HepG2 (cell line): Measurements from ENCODE around the gene SERTAD2. TPM values are rescaled to one million over a fixed set of nuclear protein-coding genes. Genes with fewer than 3 reads are reported as not detected.

Experiments used
- AFF4 ChIP-seq: sonication (generic); formaldehyde crosslinking; IDR thresholded peaks from 2 replicates; pipeline ENCODE4 v1.4.0; 2020; ENCODE audit warnings: missing genetic modification reagents
- ATF2 ChIP-seq: sonication (generic); formaldehyde crosslinking; IDR thresholded peaks from 2 replicates; pipeline ENCODE4 v1.4.0; 2020; ENCODE audit warnings: missing genetic modification reagents
- CEBPG ChIP-seq: IDR thresholded peaks from 2 replicates; pipeline ENCODE4 v1.6.1; 2016
- CENPT ChIP-seq: sonication (generic); formaldehyde crosslinking; IDR thresholded peaks from 2 replicates; pipeline ENCODE4 v1.8.0; 2022; ENCODE audit warnings: low read depth, mild to moderate bottlenecking, moderate library complexity, missing genetic modification reagents
- FOXK1 ChIP-seq: sonication (generic); formaldehyde crosslinking; IDR thresholded peaks from 2 replicates; pipeline ENCODE4 v1.4.0; 2020; ENCODE audit warnings: low read depth, missing genetic modification reagents, borderline replicate concordance
- FUBP1 ChIP-seq: sonication (generic); formaldehyde crosslinking; IDR thresholded peaks from 2 replicates; pipeline ENCODE4 v1.5.1; 2020; ENCODE audit warnings: missing genetic modification reagents, mild to moderate bottlenecking, borderline replicate concordance
- GATAD2A ChIP-seq: IDR thresholded peaks from 2 replicates; pipeline ENCODE4 v1.6.1; 2016
- HOXA9 ChIP-seq: sonication (generic); formaldehyde crosslinking; IDR thresholded peaks from 2 replicates; pipeline ENCODE4 v1.8.1; 2022; ENCODE audit warnings: missing genetic modification reagents, mild to moderate bottlenecking, moderate library complexity, borderline replicate concordance
- PITX1 ChIP-seq: sonication (generic); formaldehyde crosslinking; IDR thresholded peaks from 2 replicates; pipeline ENCODE4 v1.5.1; 2020; ENCODE audit warnings: mild to moderate bottlenecking, missing genetic modification reagents
- POGZ ChIP-seq: sonication (generic); formaldehyde crosslinking; IDR thresholded peaks from 2 replicates; pipeline ENCODE4 v1.4.0; 2020; ENCODE audit warnings: mild to moderate bottlenecking, missing genetic modification reagents
- SP1 ChIP-seq, 2 experiments: fragments of 450-650 bp in 1 of 2; sonication (generic) in 1 of 2; formaldehyde crosslinking in 1 of 2; IDR thresholded peaks; 2 replicates each; pipeline versions ENCODE4 v1.4.0 to v1.6.1; 2016 to 2020; ENCODE audit warnings: missing genetic modification reagents in 1 of 2
- THAP8 ChIP-seq: sonication (generic); formaldehyde crosslinking; IDR thresholded peaks from 2 replicates; pipeline ENCODE4 v1.5.1; 2020; ENCODE audit warnings: missing genetic modification reagents, mild to moderate bottlenecking, borderline replicate concordance
- ZBTB34 ChIP-seq: sonication (generic); formaldehyde crosslinking; IDR thresholded peaks from 2 replicates; pipeline ENCODE4 v1.8.0; 2022; ENCODE audit warnings: mild to moderate bottlenecking, missing genetic modification reagents
- ZNF3 ChIP-seq: IDR thresholded peaks from 2 replicates; pipeline ENCODE4 v1.7.0; 2017; ENCODE audit warnings: inconsistent platforms
- ZNF607 ChIP-seq: sonication (generic); formaldehyde crosslinking; IDR thresholded peaks from 2 replicates; pipeline ENCODE4 v1.5.1; 2020; ENCODE audit warnings: missing genetic modification reagents, mild to moderate bottlenecking, borderline replicate concordance
- polyA plus RNA-seq, 8 experiments: library from polyadenylated mRNA; depleted of rRNA in 3 of 8; stranded (reverse) in 7 of 8; unstranded in 1 of 8; fragments of >200 nt; fragmentation: Illumina TruSeq in 4 of 8; extraction: Trizol in 4 of 8; gene quantifications; 2 replicates each; pipeline versions ENCODE4 v1.2.1 to v1.2.3, GENCODE V29; 2011 to 2016; ENCODE audit warnings: low read depth in 4 of 8, missing spikeins in 1 of 8, mixed read lengths in 1 of 8; ENCODE audit not compliant: insufficient read depth in 1 of 8
- total RNA-seq, 5 experiments: library from RNA; depleted of rRNA; stranded (reverse); fragments of >200 nt; fragmentation: Illumina TruSeq; extraction: Trizol; gene quantifications; 2 replicates each; pipeline ENCODE4 v1.2.3, GENCODE V29; 2016; ENCODE audit warnings: low read depth in 1 of 5

Gene SERTAD2
- total and polyA plus RNA-seq, 2 of the 13 experiments (the other 11 are each of a cell fraction or from before 2014, with no cell fraction given): 6.7 to 22.6 TPM

GRCh38 chr2:64683771-64684510 is 30.2 kb upstream of the SERTAD2 start (continued):
- no peak for TF ChIP-seq THAP8 (CRISPR knock-in tag)
- TF ChIP-seq GATAD2A (CRISPR knock-in tag): peak; percentile 70
- no peak for TF ChIP-seq ZNF607 (CRISPR knock-in tag)
- peak; percentile 27; the same call in 1 of the 2 replicates for TF ChIP-seq ATF2 (CRISPR knock-in tag)
- TF ChIP-seq PITX1 (CRISPR knock-in tag): no peak
- no peak for TF ChIP-seq FOXK1 (CRISPR knock-in tag)
- TF ChIP-seq SP1 (IDR thresholded peaks at IDR 0.05): no peak
- no peak for TF ChIP-seq SP1 (CRISPR knock-in tag; IDR thresholded peaks at IDR 0.05)
- no peak for TF ChIP-seq FUBP1 (CRISPR knock-in tag)
- no peak for TF ChIP-seq AFF4 (CRISPR knock-in tag)
- no peak for TF ChIP-seq CEBPG (CRISPR knock-in tag)
- TF ChIP-seq POGZ (CRISPR knock-in tag): peak; percentile 29; the same call in 1 of the 2 replicates
- TF ChIP-seq CENPT: no peak
- no peak for TF ChIP-seq HOXA9
- no peak for TF ChIP-seq ZBTB34 (CRISPR knock-in tag)
- TF ChIP-seq ZNF3: peak; percentile 83
